ENCODE results near the gene CTR9. TPM values are rescaled to one million over a fixed set of nuclear protein-coding genes. Genes with fewer than 3 reads are reported as not detected.
A peak's percentile ranks its signal among the peaks of the same experiment; 100 is the strongest.

The CTR9 gene
- total and polyA plus RNA-seq, 2 of the 13 experiments (the other 11 are each of a cell fraction or from before 2014, with no cell fraction given), result 6.6 to 22.1 TPM

GRCh38 chr11:10746871-10747270, 4.2 kb upstream of the CTR9 start (continued):
- TF ChIP-seq, protein P1, sequence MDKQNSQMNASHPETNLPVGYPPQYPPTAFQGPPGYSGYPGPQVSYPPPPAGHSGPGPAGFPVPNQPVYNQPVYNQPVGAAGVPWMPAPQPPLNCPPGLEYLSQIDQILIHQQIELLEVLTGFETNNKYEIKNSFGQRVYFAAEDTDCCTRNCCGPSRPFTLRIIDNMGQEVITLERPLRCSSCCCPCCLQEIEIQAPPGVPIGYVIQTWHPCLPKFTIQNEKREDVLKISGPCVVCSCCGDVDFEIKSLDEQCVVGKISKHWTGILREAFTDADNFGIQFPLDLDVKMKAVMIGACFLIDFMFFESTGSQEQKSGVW (CRISPR knock-in tag; IDR thresholded peaks at IDR 0.05; ENCODE audit: borderline replicate concordance), result no peak
- TF ChIP-seq ZNF766 (CRISPR knock-in tag; IDR thresholded peaks at IDR 0.05; ENCODE audit: borderline replicate concordance) (no peak), MATR3 (CRISPR knock-in tag; IDR thresholded peaks at IDR 0.05) (no peak)

GRCh38 chr11:10747733-10748132, 3.3 kb upstream of the CTR9 start:
- Histone ChIP-seq H3K27me3 (ENCODE audit: control insufficient read depth in 1 of 2, insufficient read depth in 2 of 2, low read length in 2 of 2) (peaks cover 0 to 2% of the 10 kb centered on the region in 2 experiments; a peak in 3 of 5 replicates), H3K27ac (ENCODE audit: extremely low read length, insufficient read depth, low read length) (no peak overlapping the region), H3K9ac (ENCODE audit: insufficient read depth, low read depth, low read length) (no peak overlapping the region), H3K4me2 (ENCODE audit: low read depth, low read length) (no peak overlapping the region), H3K4me1 (ENCODE audit: insufficient read depth, low read length) (peaks cover 20% of the 10 kb centered on the region), H3K4me3 (replicated peaks in 1 of 3; ENCODE audit: insufficient read depth in 1 of 3, low read depth in 2 of 3, low read length in 3 of 3) (no peak overlapping the region), H2AFZ (ENCODE audit: low read length) (no peak overlapping the region), H3K79me2 (ENCODE audit: insufficient read depth, low read length) (peaks cover 12% of the 10 kb centered on the region), H3K36me3 (replicated peaks in 1 of 2; ENCODE audit: control insufficient read depth in 1 of 2, insufficient read depth in 2 of 2, low read length in 2 of 2) (no peaks in the 10 kb centered on the region), H4K20me1 (ENCODE audit: insufficient read depth, low read length) (no peaks in the 10 kb centered on the region; the same call in 1 of the 2 replicates), H3K9me3 (ENCODE audit: low read length) (no peaks in the 10 kb centered on the region)
- no TSS peak for BruUV-seq (replicated peaks)
- in situ Hi-C loops (cut with HindIII; ENCODE audit: extremely low pct_ligation_motif_present, low pct_unique_long_range_greater_than_20kb), result no loop called here
- ATAC-seq (no peak), DNase-seq (ENCODE audit: low spot score) (no peak), FAIRE-seq (no peak)
- no peak for TF ChIP-seq DZIP1 (CRISPR knock-in tag; IDR thresholded peaks at IDR 0.05)
- TF ChIP-seq, protein P2, sequence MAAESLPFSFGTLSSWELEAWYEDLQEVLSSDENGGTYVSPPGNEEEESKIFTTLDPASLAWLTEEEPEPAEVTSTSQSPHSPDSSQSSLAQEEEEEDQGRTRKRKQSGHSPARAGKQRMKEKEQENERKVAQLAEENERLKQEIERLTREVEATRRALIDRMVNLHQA (CRISPR knock-in tag; IDR thresholded peaks at IDR 0.05), result no peak
- no peak for TF ChIP-seq ZNF251 (CRISPR knock-in tag; IDR thresholded peaks at IDR 0.05)
- peak; percentile 14; the same call in 1 of the 2 replicates for TF ChIP-seq CEBPB (IDR thresholded peaks at IDR 0.05; ENCODE audit: borderline replicate concordance, low read depth, low read length)
- TF ChIP-seq RNF219 (CRISPR knock-in tag; IDR thresholded peaks at IDR 0.05), result no peak
- no peak for TF ChIP-seq BORCS8-MEF2B (CRISPR knock-in tag; IDR thresholded peaks at IDR 0.05)
- TF ChIP-seq MYC (CRISPR knock-in tag; IDR thresholded peaks at IDR 0.05; ENCODE audit: borderline replicate concordance), result no peak
- ChIA-PET CTCF (ENCODE audit: low intra/inter-chr PET ratio, low total read pairs) (no interaction called here), POLR2A (no interaction called here)
- intact Hi-C loops (cut with micrococcal nuclease; ENCODE audit: unreplicated experiment), result no loop called here

All from HepG2 (cell line).